ENCODE results near the gene TAL1. TPM values are rescaled to one million over a fixed set of nuclear protein-coding genes. Genes with fewer than 3 reads are reported as not detected.

The TAL1 gene
- total RNA-seq, 1 donor, result not detected

DNA sequence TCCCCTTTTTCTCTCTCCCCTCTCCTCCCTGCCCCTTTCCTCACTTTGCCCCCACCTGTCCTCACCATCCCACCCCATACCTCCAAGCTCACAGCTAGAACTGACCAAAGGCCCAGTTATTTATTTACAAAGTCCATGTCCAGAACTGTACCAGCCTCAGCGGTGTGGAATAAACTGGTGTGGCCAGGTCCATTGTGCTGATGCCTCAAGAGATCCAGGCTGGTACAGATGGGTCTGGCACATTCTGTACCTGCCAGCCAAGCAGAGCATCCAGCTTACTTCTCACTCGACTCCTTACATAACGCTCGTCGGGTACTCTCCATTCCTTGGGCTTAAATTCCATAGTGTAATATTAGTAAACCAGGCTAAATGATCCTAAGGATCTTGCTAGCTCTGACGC lies 54.0 kb downstream of the TAL1 start:
- TF ChIP-seq, protein P1, sequence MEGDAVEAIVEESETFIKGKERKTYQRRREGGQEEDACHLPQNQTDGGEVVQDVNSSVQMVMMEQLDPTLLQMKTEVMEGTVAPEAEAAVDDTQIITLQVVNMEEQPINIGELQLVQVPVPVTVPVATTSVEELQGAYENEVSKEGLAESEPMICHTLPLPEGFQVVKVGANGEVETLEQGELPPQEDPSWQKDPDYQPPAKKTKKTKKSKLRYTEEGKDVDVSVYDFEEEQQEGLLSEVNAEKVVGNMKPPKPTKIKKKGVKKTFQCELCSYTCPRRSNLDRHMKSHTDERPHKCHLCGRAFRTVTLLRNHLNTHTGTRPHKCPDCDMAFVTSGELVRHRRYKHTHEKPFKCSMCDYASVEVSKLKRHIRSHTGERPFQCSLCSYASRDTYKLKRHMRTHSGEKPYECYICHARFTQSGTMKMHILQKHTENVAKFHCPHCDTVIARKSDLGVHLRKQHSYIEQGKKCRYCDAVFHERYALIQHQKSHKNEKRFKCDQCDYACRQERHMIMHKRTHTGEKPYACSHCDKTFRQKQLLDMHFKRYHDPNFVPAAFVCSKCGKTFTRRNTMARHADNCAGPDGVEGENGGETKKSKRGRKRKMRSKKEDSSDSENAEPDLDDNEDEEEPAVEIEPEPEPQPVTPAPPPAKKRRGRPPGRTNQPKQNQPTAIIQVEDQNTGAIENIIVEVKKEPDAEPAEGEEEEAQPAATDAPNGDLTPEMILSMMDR (IDR thresholded peaks at IDR 0.05; ENCODE audit: insufficient read depth, low read depth, low read length), result no peak
- DNase-seq (ENCODE audit: low read depth), result no peak
- H3K4me3 ChIP-seq (ENCODE audit: low read depth, low read length), result no peak overlapping the region

DNA sequence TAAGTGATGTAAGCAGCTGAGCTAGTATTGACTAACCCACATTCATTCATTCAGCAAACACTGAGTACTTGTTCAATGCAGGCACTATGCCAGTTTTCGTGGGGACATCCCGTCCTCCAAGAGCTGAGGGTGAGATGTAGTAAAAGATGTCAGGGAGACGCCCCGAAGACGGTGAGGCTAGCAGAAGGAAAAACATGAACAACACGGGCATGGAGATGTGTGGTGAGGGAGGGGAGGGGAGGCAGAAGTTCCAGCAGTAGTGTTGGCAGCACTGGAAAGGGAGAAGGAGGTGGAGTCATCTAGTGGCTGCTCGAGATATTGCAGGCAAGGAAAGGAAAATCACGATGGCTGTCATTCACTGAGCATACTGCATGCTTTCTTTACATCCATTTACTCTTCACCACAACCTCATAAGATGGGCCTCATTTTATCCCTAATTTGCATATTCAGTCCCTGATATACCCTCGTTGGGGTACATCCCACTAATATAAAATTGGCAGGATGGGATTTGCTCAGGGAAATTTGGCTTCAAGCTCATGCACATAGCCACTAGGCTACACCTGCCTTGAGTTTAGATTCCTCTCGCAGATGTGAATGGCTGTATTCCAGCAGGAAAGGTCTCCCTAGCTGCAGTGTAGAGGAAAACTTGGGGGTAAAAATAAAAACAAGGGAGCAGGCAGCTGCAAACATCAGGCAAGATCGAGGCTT lies 56.6 kb downstream of the TAL1 start:
- TF ChIP-seq, protein P1 (IDR thresholded peaks at IDR 0.05; ENCODE audit: insufficient read depth, low read depth, low read length), result peak; percentile 99
- no peak overlapping the region for H3K4me3 ChIP-seq (ENCODE audit: low read depth, low read length)
- peak; percentile 42 for DNase-seq (ENCODE audit: low read depth)

DNA sequence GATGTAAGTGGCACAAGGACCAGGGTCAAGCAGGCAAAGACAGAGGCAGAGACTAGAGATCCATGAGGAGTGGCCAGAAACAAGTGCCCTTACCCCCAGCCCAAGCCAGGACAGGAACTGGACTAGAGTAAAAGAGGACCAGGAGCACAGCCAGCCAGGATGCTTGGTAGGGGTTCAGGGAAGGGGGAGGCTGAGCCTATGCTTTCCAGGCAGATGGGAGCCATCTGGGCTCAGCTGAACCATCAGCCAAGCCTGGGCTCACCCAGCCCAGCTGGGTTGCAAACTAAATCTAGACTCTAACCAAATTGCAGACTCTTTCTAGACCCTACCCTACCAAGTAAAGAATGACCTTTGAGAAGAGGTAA lies 57.4 kb downstream of the TAL1 start:
- no peak for DNase-seq (ENCODE audit: low read depth)
- TF ChIP-seq, protein P1 (IDR thresholded peaks at IDR 0.05; ENCODE audit: insufficient read depth, low read depth, low read length), result no peak

DNA sequence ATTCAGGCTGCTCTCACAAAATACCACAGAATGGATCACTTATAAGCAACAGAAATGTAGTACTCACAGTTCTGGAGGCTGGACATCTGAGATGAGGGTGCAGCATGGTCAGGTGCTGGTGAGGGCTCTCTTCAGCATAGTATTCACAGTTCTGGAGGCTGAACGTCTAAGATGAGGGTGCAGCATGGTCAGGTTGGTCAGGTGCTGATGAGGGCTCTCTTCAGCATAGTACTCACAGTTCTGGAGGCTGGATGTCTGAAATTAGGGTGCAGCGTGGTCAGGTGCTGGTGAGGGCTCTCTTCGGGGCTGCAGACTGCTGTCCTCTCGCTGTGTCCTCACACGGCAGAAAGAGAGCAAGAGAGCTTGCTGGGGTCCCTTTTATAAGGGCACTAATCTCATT lies 59.2 kb downstream of the TAL1 start:
- H3K4me3 ChIP-seq (ENCODE audit: low read depth, low read length), result no peak overlapping the region
- no peak for DNase-seq (ENCODE audit: low read depth)
- TF ChIP-seq, protein P1 (IDR thresholded peaks at IDR 0.05; ENCODE audit: insufficient read depth, low read depth, low read length), result no peak

More for the DNA sequence above, 57.4 kb downstream of the TAL1 start:
- no peak overlapping the region for H3K4me3 ChIP-seq (ENCODE audit: low read depth, low read length)

Other genes starting within 250 kb of the TAL1 start
- not detected in 2 replicates for gene CYP4X1, start 208.6 kb downstream of the TAL1 start, total RNA-seq
- gene CYP4Z1, start 165.0 kb downstream of the TAL1 start, total RNA-seq, result not detected in 2 replicates
- gene CYP4A22, start 94.8 kb downstream of the TAL1 start, total RNA-seq, result not detected in 2 replicates
- gene PDZK1IP1, start 42.2 kb downstream of the TAL1 start, total RNA-seq, result 0.43 TPM in 1 of 2 replicates, not detected in the other
- 13.2 and 21.2 TPM in 2 replicates for gene STIL, start 81.9 kb upstream of the TAL1 start, total RNA-seq
- 78.0 and 120 TPM in 2 replicates for gene CMPK1, start 101.6 kb upstream of the TAL1 start, total RNA-seq
- not detected in 2 replicates for gene FOXE3, start 184.1 kb upstream of the TAL1 start, total RNA-seq
- under 0.01 and 0.32 TPM in 2 replicates for gene FOXD2, start 205.8 kb upstream of the TAL1 start, total RNA-seq